Stimulated activated effector memory CD8-positive, alpha-beta T cell treated with anti-CD3 and anti-CD28 coated beads, Interleukin-12 subunit alpha, Interleukin-12 subunit beta, amount 100 ng/mL, for 72 hours (primary cell): ENCODE results near the gene ANKRD60.

Experiments used
- ATAC-seq: fragments of 150-1000 bp; cut with Tn5 transposase; 2 replicates; pipeline ENCODE4 v1.10.0; 2021
- DNase-seq, 2 donors: peaks; one replicate each; pipeline ENCODE4 v3.0.0; 2021 to 2022; ENCODE audit warnings: low spot score in 2 of 2
- H3K27ac Mint-ChIP-seq: one replicate; pipeline ENCODE4 v1.8.0; 2022; ENCODE audit warnings: mild to moderate bottlenecking, mixed read lengths
- H3K36me3 Mint-ChIP-seq: one replicate; pipeline ENCODE4 v1.8.0; 2022; ENCODE audit warnings: mild to moderate bottlenecking, mixed read lengths
- H3K4me1 Mint-ChIP-seq: one replicate; pipeline ENCODE4 v1.8.0; 2022; ENCODE audit warnings: mixed read lengths
- H3K4me3 Mint-ChIP-seq: one replicate; pipeline ENCODE4 v1.8.0; 2022; ENCODE audit warnings: mild to moderate bottlenecking, mixed read lengths
- H3K9me3 Mint-ChIP-seq: one replicate; pipeline ENCODE4 v1.8.0; 2022; ENCODE audit warnings: mixed read lengths

Gene ANKRD60

GRCh38 chr20:58195047-58195446 is 33.4 kb downstream of the ANKRD60 start:
- Mint-ChIP-seq H3K4me1 (no peaks in the 10 kb centered on the region), H3K36me3 (no peaks in the 10 kb centered on the region), H3K9me3 (peaks cover 3% of the 10 kb centered on the region), H3K4me3 (no peak overlapping the region), H3K27ac (no peak overlapping the region)
- DNase-seq (no peak), ATAC-seq (no peak)

- DNase-seq (no peak), ATAC-seq (no peak)
- H3K36me3 Mint-ChIP-seq: no peaks in the 10 kb centered on the region
- H3K4me1 Mint-ChIP-seq: no peaks in the 10 kb centered on the region
- peaks cover 3% of the 10 kb centered on the region for H3K9me3 Mint-ChIP-seq
- no peak overlapping the region for H3K4me3 Mint-ChIP-seq
- no peak overlapping the region for H3K27ac Mint-ChIP-seq
These were observed 34.2 kb downstream of the ANKRD60 start for GRCh38 chr20:58194175-58194791.

- peak; percentile 40 for ATAC-seq
- peak; percentile 35 to 72 for DNase-seq
- no peaks in the 10 kb centered on the region for H3K36me3 Mint-ChIP-seq
- H3K27ac Mint-ChIP-seq: no peak overlapping the region
- H3K4me3 Mint-ChIP-seq: no peak overlapping the region
- no peaks in the 10 kb centered on the region for H3K4me1 Mint-ChIP-seq
- peaks cover 3% of the 10 kb centered on the region for H3K9me3 Mint-ChIP-seq
These were observed 35.9 kb downstream of the ANKRD60 start for GRCh38 chr20:58192567-58192966.

- H3K4me3 Mint-ChIP-seq: no peak overlapping the region
- ATAC-seq (no peak), DNase-seq (no peak)
- no peak overlapping the region for H3K27ac Mint-ChIP-seq
- H3K4me1 Mint-ChIP-seq: no peaks in the 10 kb centered on the region
- peaks cover 3% of the 10 kb centered on the region for H3K9me3 Mint-ChIP-seq
- H3K36me3 Mint-ChIP-seq: no peaks in the 10 kb centered on the region
These were observed 36.4 kb downstream of the ANKRD60 start for GRCh38 chr20:58192065-58192464.

- DNase-seq: no peak
These were observed 39.9 kb downstream of the ANKRD60 start for GRCh38 chr20:58188527-58188926.

GRCh38 chr20:58184984-58185383 is 43.5 kb downstream of the ANKRD60 start:
- Mint-ChIP-seq H3K4me1 (no peaks in the 10 kb centered on the region), H3K9me3 (no peaks in the 10 kb centered on the region), H3K36me3 (no peaks in the 10 kb centered on the region), H3K4me3 (no peak overlapping the region), H3K27ac (no peak overlapping the region)
- ATAC-seq (no peak), DNase-seq (no peak)

More at GRCh38 chr20:58188527-58188926, 39.9 kb downstream of the ANKRD60 start:
- H3K36me3 Mint-ChIP-seq: no peaks in the 10 kb centered on the region
- H3K4me3 Mint-ChIP-seq: no peak overlapping the region
- H3K4me1 Mint-ChIP-seq: no peaks in the 10 kb centered on the region
- ATAC-seq: no peak
- H3K9me3 Mint-ChIP-seq: no peaks in the 10 kb centered on the region
- H3K27ac Mint-ChIP-seq: no peak overlapping the region

GRCh38 chr20:58184063-58184462 is 44.4 kb downstream of the ANKRD60 start:
- ATAC-seq (no peak), DNase-seq (no peak)
- H3K36me3 Mint-ChIP-seq: no peaks in the 10 kb centered on the region
- no peak overlapping the region for H3K27ac Mint-ChIP-seq
- no peak overlapping the region for H3K4me3 Mint-ChIP-seq
- H3K9me3 Mint-ChIP-seq: no peaks in the 10 kb centered on the region
- peaks cover 6% of the 10 kb centered on the region for H3K4me1 Mint-ChIP-seq

- Mint-ChIP-seq H3K27ac (no peak overlapping the region), H3K9me3 (no peaks in the 10 kb centered on the region), H3K4me3 (no peak overlapping the region), H3K4me1 (peaks cover 7% of the 10 kb centered on the region), H3K36me3 (no peaks in the 10 kb centered on the region)
- DNase-seq: no peak
- ATAC-seq: no peak
These were observed 45.8 kb downstream of the ANKRD60 start for GRCh38 chr20:58182521-58183140.

- Mint-ChIP-seq H3K27ac (no peak overlapping the region), H3K4me3 (peak overlapping the region; percentile 54), H3K9me3 (no peaks in the 10 kb centered on the region), H3K36me3 (no peaks in the 10 kb centered on the region), H3K4me1 (peaks cover 7% of the 10 kb centered on the region)
- DNase-seq (peak; percentile 68 to 85), ATAC-seq (peak; percentile 82)
These were observed 48.9 kb downstream of the ANKRD60 start for GRCh38 chr20:58179432-58180099.

GRCh38 chr20:58179083-58179431 is 49.4 kb downstream of the ANKRD60 start:
- Mint-ChIP-seq H3K4me1 (peaks cover 7% of the 10 kb centered on the region), H3K4me3 (peak overlapping the region; percentile 54), H3K36me3 (no peaks in the 10 kb centered on the region), H3K27ac (no peak overlapping the region), H3K9me3 (no peaks in the 10 kb centered on the region)
- ATAC-seq (no peak), DNase-seq (no peak)

- peaks cover 7% of the 10 kb centered on the region for H3K4me1 Mint-ChIP-seq
- no peak for ATAC-seq
- no peak for DNase-seq
- no peak overlapping the region for H3K27ac Mint-ChIP-seq
- H3K9me3 Mint-ChIP-seq: no peaks in the 10 kb centered on the region
- no peak overlapping the region for H3K4me3 Mint-ChIP-seq
- no peaks in the 10 kb centered on the region for H3K36me3 Mint-ChIP-seq
These were observed 50.7 kb downstream of the ANKRD60 start for GRCh38 chr20:58177799-58178198.

- peaks cover 13% of the 10 kb centered on the region for H3K4me1 Mint-ChIP-seq
- ATAC-seq (no peak), DNase-seq (no peak)
- no peak overlapping the region for H3K27ac Mint-ChIP-seq
- no peak overlapping the region for H3K4me3 Mint-ChIP-seq
- no peaks in the 10 kb centered on the region for H3K9me3 Mint-ChIP-seq
- H3K36me3 Mint-ChIP-seq: no peaks in the 10 kb centered on the region
These were observed 52.6 kb downstream of the ANKRD60 start for GRCh38 chr20:58175836-58176235.

GRCh38 chr20:58175425-58175824 is 53.0 kb downstream of the ANKRD60 start:
- DNase-seq (no peak), ATAC-seq (no peak)
- Mint-ChIP-seq H3K4me1 (peaks cover 13% of the 10 kb centered on the region), H3K27ac (no peak overlapping the region), H3K36me3 (no peaks in the 10 kb centered on the region), H3K9me3 (no peaks in the 10 kb centered on the region), H3K4me3 (no peak overlapping the region)

GRCh38 chr20:58174708-58175280 is 53.7 kb downstream of the ANKRD60 start:
- H3K27ac Mint-ChIP-seq: no peak overlapping the region

GRCh38 chr20:58173930-58174707 is 54.3 kb downstream of the ANKRD60 start:
- no peaks in the 10 kb centered on the region for H3K36me3 Mint-ChIP-seq
- H3K27ac Mint-ChIP-seq: no peak overlapping the region
- DNase-seq: no peak
- H3K9me3 Mint-ChIP-seq: no peaks in the 10 kb centered on the region
- H3K4me1 Mint-ChIP-seq: peaks cover 7% of the 10 kb centered on the region
- no peak for ATAC-seq
- H3K4me3 Mint-ChIP-seq: no peak overlapping the region

More at GRCh38 chr20:58174708-58175280, 53.7 kb downstream of the ANKRD60 start:
- Mint-ChIP-seq H3K4me1 (peaks cover 13% of the 10 kb centered on the region), H3K4me3 (no peak overlapping the region), H3K36me3 (no peaks in the 10 kb centered on the region), H3K9me3 (no peaks in the 10 kb centered on the region)
- no peak for ATAC-seq
- DNase-seq: no peak
